Left lung (tissue), 10 donors: ENCODE measurements around the gene OR1J1. TPM values are rescaled to one million over a fixed set of nuclear protein-coding genes. Genes with fewer than 3 reads are reported as not detected.

Source experiments
- ATAC-seq: fragments of 200-7000 bp; cut with Tn5 transposase; one replicate; pipeline ENCODE4 v1.9.1; 2020; ENCODE audit warnings: moderate library complexity
- DNase-seq, 4 donors: peaks; one replicate each; pipeline ENCODE4 v3.0.0-alpha.2; 2013 to 2020
- H3K27ac ChIP-seq, 2 donors: fragments of 200-600 bp; sonication (generic) in 1 of 2; one replicate each; pipeline versions ENCODE4 v1.5.0 to v1.8.0; 2020 to 2021
- H3K27me3 ChIP-seq, 2 donors: fragments of 200-600 bp; sonication (generic) in 1 of 2; one replicate each; pipeline versions ENCODE4 v1.5.0 to v1.8.0; 2020 to 2021
- H3K36me3 ChIP-seq, 2 donors: fragments of 200-600 bp; sonication (generic) in 1 of 2; one replicate each; pipeline versions ENCODE4 v1.5.0 to v1.8.0; 2020 to 2021
- H3K4me1 ChIP-seq, 2 donors: fragments of 200-600 bp; one replicate each; pipeline ENCODE4 v1.8.0; 2021
- H3K4me3 ChIP-seq, 2 donors: fragments of 200-600 bp; sonication (generic) in 1 of 2; one replicate each; pipeline versions ENCODE4 v1.5.0 to v1.8.0; 2020 to 2021; ENCODE audit warnings: mild to moderate bottlenecking in 1 of 2
- H3K9me3 ChIP-seq, 2 donors: fragments of 200-600 bp; sonication (generic) in 1 of 2; one replicate each; pipeline versions ENCODE4 v1.5.0 to v1.8.0; 2020 to 2021
- intact Hi-C, 2 donors: fragments of 100-400 bp; cut with DNase I; formaldehyde crosslinking; loops; one replicate each; pipeline versions ENCODE4 v1.11.2 to v1.14.2; 2022
- polyA plus RNA-seq, 6 donors: library from polyadenylated mRNA; unstranded; fragments of 120-200 nt; gene quantifications; one replicate each; pipeline ENCODE4 v1.2.1, GENCODE V29; 2013; ENCODE audit not compliant: insufficient read length in 6 of 6
- total RNA-seq, 2 donors: library from RNA; stranded (reverse); fragmentation: NEBNext Ultra II Directional; extraction: Animal tissue kit (Norgen Biotek cat#: 25700); gene quantifications; one replicate each; pipeline ENCODE4 v1.2.1, GENCODE V29; 2021
- TF ChIP-seq, protein P1 (sequence below), 2 donors: fragments of 200-600 bp; sonication (generic) in 1 of 2; IDR thresholded peaks; one replicate each; pipeline versions ENCODE4 v1.5.0 to v1.8.0; 2021; ENCODE audit warnings: antibody characterized with exemption in 2 of 2
- donor health status: DM: no; HTN: yes; CAD: no.
- donor health status: DM: no; HTN: no; CAD: no.

Gene OR1J1
- total and polyA plus RNA-seq, 8 donors = not detected

- intact Hi-C loops = no loop called here
- H3K27me3 ChIP-seq = no peaks in the 10 kb centered on the region
- H3K4me1 ChIP-seq = no peaks in the 10 kb centered on the region
- H3K9me3 ChIP-seq = no peaks in the 10 kb centered on the region
- no peak for DNase-seq
- H3K4me3 ChIP-seq = no peak overlapping the region
- no peak for ATAC-seq
- TF ChIP-seq, protein P1, sequence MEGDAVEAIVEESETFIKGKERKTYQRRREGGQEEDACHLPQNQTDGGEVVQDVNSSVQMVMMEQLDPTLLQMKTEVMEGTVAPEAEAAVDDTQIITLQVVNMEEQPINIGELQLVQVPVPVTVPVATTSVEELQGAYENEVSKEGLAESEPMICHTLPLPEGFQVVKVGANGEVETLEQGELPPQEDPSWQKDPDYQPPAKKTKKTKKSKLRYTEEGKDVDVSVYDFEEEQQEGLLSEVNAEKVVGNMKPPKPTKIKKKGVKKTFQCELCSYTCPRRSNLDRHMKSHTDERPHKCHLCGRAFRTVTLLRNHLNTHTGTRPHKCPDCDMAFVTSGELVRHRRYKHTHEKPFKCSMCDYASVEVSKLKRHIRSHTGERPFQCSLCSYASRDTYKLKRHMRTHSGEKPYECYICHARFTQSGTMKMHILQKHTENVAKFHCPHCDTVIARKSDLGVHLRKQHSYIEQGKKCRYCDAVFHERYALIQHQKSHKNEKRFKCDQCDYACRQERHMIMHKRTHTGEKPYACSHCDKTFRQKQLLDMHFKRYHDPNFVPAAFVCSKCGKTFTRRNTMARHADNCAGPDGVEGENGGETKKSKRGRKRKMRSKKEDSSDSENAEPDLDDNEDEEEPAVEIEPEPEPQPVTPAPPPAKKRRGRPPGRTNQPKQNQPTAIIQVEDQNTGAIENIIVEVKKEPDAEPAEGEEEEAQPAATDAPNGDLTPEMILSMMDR (IDR thresholded peaks at IDR 0.05) = no peak
- H3K36me3 ChIP-seq = no peaks in the 10 kb centered on the region
- H3K27ac ChIP-seq = no peak overlapping the region
Observed at GRCh38 chr9:122477346-122477745, 380 bp downstream of the OR1J1 start.

- intact Hi-C loops = no loop called here
- no peak overlapping the region for H3K4me3 ChIP-seq
- H3K36me3 ChIP-seq = no peaks in the 10 kb centered on the region
- no peaks in the 10 kb centered on the region for H3K27me3 ChIP-seq
- DNase-seq (no peak), ATAC-seq (no peak)
- no peaks in the 10 kb centered on the region for H3K4me1 ChIP-seq
- no peaks in the 10 kb centered on the region for H3K9me3 ChIP-seq
- no peak overlapping the region for H3K27ac ChIP-seq
- TF ChIP-seq, protein P1 (IDR thresholded peaks at IDR 0.05) = no peak
Observed at GRCh38 chr9:122475717-122476116, 2.0 kb downstream of the OR1J1 start.

DNA sequence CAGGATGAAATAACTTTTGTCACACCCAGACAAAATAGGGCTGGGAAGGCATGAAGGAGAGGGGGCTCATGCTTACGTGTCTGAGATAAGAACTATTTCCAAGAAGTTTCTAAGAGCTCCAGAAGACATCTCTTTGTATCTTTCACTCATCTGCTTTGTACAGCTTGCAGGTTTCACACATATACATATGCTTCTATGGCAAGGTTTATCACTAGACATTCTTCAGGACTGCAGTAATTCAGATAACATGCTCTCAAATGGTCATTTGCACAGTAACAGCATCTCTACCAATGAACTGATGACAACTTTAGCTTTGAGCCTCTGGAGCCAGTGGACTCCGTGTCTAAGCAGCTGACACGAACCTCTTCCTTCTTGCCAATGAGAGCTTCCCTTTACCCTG, 3.2 kb downstream of the OR1J1 start:
- Histone ChIP-seq H3K36me3 (no peaks in the 10 kb centered on the region), H3K27ac (no peak overlapping the region), H3K4me3 (no peak overlapping the region), H3K9me3 (no peaks in the 10 kb centered on the region), H3K4me1 (no peaks in the 10 kb centered on the region), H3K27me3 (no peaks in the 10 kb centered on the region)
- DNase-seq (no peak), ATAC-seq (no peak)
- intact Hi-C loops = no loop called here
- TF ChIP-seq, protein P1 (IDR thresholded peaks at IDR 0.05) = no peak

DNA sequence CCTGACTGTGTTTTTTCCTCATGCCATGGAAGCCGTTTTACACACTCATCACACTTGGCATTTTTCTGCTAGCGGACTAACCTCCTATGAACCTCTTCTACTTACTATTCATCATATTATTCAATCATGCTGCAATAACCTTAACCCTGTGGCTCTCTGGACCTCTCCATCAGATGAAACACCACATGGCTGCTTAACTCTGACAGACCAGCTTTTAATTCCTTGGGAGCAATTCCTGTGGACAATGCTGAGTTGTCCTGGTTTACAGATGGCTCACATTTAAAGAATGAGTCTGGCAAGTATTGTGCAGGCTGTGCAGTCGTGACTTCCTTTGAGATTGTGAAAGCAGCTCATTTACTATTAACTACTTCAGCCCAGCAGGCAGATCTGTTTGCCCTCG, 9.0 kb downstream of the OR1J1 start:
- intact Hi-C loops = loop anchor here (5.0 to 10.0 kb wide), 2 partner anchors 336 to 344 kb away; partner anchors contain the start of gene OR1K1 (in 1 of the 2)
- Histone ChIP-seq H3K27me3 (peaks cover 0 to 2% of the 10 kb centered on the region in 2 donors), H3K4me1 (peaks cover 0 to 11% of the 10 kb centered on the region in 2 donors), H3K9me3 (no peaks in the 10 kb centered on the region), H3K4me3 (no peak overlapping the region), H3K27ac (no peak overlapping the region), H3K36me3 (no peaks in the 10 kb centered on the region)
- ATAC-seq (no peak), DNase-seq (no peak)
- TF ChIP-seq, protein P1 (IDR thresholded peaks at IDR 0.05) = no peak

GRCh38 chr9:122466456-122466855, 11.3 kb downstream of the OR1J1 start:
- Histone ChIP-seq H3K4me1 (peaks cover 0 to 11% of the 10 kb centered on the region in 2 donors), H3K9me3 (no peaks in the 10 kb centered on the region), H3K4me3 (no peak overlapping the region), H3K36me3 (no peaks in the 10 kb centered on the region), H3K27me3 (peaks cover 2 to 6% of the 10 kb centered on the region in 2 donors), H3K27ac (no peak overlapping the region)
- TF ChIP-seq, protein P1 (IDR thresholded peaks at IDR 0.05) = no peak
- intact Hi-C loops = loop anchor here (5.0 to 10.0 kb wide), 2 partner anchors 338 to 346 kb away; partner anchors contain the start of gene OR1K1 (in 1 of the 2)
- no peak for DNase-seq
- ATAC-seq = no peak
